ENCODE data around the gene NUP50.

Gene NUP50

DNA sequence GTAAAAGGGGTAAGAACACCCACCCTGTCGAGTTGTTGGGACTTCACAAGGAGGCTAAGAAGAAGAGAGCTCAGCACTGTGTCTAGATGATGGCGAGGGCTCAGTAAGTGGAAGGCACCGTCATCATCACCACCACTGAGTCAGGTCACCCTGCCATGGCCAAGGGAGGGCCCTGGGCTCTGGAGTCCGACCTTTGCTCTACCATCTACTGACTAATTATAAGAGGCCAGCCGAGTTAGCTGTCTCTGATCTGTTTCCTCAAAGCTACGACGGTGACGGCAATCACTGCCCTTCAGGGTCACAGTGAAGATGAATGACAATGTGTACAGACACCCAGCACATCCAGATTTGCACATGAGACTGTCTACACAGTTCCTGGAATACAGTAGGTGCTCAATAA is 47.7 kb downstream of the NUP50 start:
- H3K9ac ChIP-seq, result no peak overlapping the region
- peaks cover 30 to 70% (median 42%) of the 10 kb centered on the region in 10 experiments for H3K4me1 ChIP-seq
- H3K9me3 ChIP-seq (replicated peaks in 1 of 11), result no peaks in the 10 kb centered on the region
- H3K27me3 ChIP-seq, result no peaks in the 10 kb centered on the region
- H3K4me3 ChIP-seq, result no peak overlapping the region
- peaks cover 34 to 100% (median 87%) of the 10 kb centered on the region in 11 experiments; a peak in 20 of 22 replicates for H4K20me1 ChIP-seq
- no peak for TF ChIP-seq Cebpa-rat (IDR thresholded peaks at IDR 0.05)
- H3K27ac ChIP-seq, result peak overlapping the region in 4 of 11 experiments; percentile 8 to 86 (median 82); a peak in 4 of 22 replicates
- no peak overlapping the region for H3K4me2 ChIP-seq
- H3K36me3 ChIP-seq, result peaks cover 31 to 74% (median 63%) of the 10 kb centered on the region in 11 experiments

DNA sequence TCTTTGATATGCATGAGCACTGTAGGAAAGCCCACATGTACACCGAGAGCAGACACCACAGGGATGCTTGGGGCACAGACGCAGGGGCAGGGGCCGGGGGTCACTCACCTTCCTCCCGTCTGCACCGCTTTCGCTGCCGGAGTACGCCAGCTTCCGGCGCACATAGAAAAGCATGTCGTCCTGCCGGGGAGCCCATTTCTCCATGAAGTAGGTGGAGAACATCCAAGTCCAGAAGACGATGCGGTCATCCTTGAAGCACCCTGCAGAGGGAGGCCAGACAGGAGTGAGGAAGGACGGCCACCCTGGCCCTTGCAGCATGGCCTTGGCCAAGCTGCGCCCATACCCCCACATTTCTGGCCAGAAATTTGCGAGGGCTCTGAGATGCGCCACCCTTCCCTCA is 48.1 kb downstream of the NUP50 start:
- H3K4me1 ChIP-seq, result peaks cover 34 to 73% (median 46%) of the 10 kb centered on the region in 10 experiments
- H3K9ac ChIP-seq, result peak overlapping the region in 3 of 11 experiments; percentile 14 to 76 (median 68); a peak in 4 of 22 replicates
- H3K27me3 ChIP-seq, result no peaks in the 10 kb centered on the region
- H4K20me1 ChIP-seq, result peaks cover 36 to 100% (median 87%) of the 10 kb centered on the region in 11 experiments; a peak in 20 of 22 replicates
- H3K4me3 ChIP-seq, result no peak overlapping the region
- no peak for TF ChIP-seq Cebpa-rat (IDR thresholded peaks at IDR 0.05)
- H3K4me2 ChIP-seq, result peak overlapping the region in 5 of 11 experiments; percentile 94 to 99 (median 94); a peak in 8 of 22 replicates
- H3K27ac ChIP-seq, result peak overlapping the region in 8 of 11 experiments; percentile 62 to 86 (median 76); a peak in 13 of 22 replicates
- H3K9me3 ChIP-seq (replicated peaks in 1 of 11), result no peaks in the 10 kb centered on the region
- H3K36me3 ChIP-seq, result peaks cover 31 to 73% (median 59%) of the 10 kb centered on the region in 11 experiments

DNA sequence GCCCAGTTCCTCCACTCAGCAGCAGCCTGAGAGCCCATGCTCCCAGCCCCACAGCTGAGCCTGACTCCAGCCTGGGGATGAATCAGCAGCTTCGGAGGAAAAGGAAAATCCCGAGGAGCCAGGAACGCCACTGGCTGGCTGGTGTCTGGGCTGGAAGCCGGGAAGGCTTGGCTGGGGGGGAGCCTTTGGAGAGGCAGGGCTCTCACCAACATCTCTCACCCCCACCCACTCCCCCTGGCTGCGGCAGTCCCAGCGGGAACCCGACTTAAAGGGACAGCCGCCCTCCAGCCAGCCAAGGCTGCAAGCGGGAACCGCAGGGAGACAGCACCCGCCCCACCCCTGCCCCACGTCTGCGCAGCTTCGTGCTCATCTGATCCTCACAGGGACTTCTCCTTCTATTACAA is 48.6 kb downstream of the NUP50 start:
- peak overlapping the region in 8 of 11 experiments; percentile 62 to 86 (median 76); a peak in 16 of 22 replicates for H3K27ac ChIP-seq
- no peaks in the 10 kb centered on the region for H3K9me3 ChIP-seq (replicated peaks in 1 of 11)
- H3K4me1 ChIP-seq, result peaks cover 36 to 74% (median 49%) of the 10 kb centered on the region in 10 experiments
- H3K36me3 ChIP-seq, result peaks cover 28 to 69% (median 55%) of the 10 kb centered on the region in 11 experiments
- H3K4me2 ChIP-seq, result peak overlapping the region in 5 of 11 experiments; percentile 94 to 99 (median 94); a peak in 10 of 22 replicates
- no peak overlapping the region; a peak in 1 of 20 replicates for H3K4me3 ChIP-seq
- H3K27me3 ChIP-seq, result no peaks in the 10 kb centered on the region
- TF ChIP-seq Cebpa-rat (IDR thresholded peaks at IDR 0.05), result no peak
- H4K20me1 ChIP-seq, result peaks cover 39 to 100% (median 87%) of the 10 kb centered on the region in 11 experiments; a peak in 20 of 22 replicates
- H3K9ac ChIP-seq, result peak overlapping the region in 5 of 11 experiments; percentile 14 to 76 (median 58); a peak in 6 of 22 replicates

DNA sequence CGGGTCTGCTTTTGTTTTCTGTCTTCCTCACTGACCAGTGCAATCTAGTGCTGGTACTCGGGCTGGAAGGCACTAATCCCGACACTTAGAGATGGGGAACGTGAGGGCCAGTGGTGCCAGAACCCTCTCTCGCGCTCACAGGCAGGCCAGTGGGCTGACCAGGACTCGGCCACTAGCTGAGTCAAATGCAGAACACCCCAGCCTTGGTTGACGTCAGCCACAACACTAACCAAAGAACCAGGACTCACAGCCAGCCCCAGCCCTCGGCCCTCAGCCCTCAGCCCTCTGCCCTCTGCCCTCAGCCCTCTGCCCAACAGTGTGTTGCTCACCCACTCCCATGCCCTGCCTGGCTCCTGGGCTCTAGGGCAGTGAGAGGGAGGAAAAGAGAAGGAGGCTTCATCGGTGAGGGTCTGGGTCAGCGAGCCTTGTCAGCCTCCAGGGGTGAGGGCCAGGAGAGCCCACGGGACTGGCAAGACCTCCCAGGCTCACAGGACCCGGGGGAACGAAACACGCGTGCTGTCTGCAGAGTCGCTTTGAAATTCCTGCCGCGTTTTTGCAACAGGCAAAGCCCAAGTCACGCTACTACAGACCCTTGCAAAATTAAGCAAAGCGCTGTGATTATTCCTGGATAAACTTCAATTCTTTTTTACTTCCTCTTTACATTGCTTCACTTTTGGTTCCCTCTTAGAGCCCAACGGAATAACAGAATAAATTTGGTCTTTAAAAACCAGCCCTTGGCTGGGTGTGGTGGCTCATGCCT is 49.4 kb downstream of the NUP50 start:
- H3K36me3 ChIP-seq, result peaks cover 21 to 66% (median 46%) of the 10 kb centered on the region in 11 experiments
- H4K20me1 ChIP-seq, result peaks cover 39 to 100% (median 87%) of the 10 kb centered on the region in 11 experiments; a peak in 21 of 22 replicates
- peak in 5 of 11 experiments; percentile 12 to 57 (median 55); a peak in 8 of 22 replicates for TF ChIP-seq Cebpa-rat (IDR thresholded peaks at IDR 0.05)
- peak overlapping the region in 4 of 10 experiments; percentile 29 to 42 (median 35); a peak in 6 of 20 replicates for H3K4me3 ChIP-seq
- H3K4me1 ChIP-seq, result peaks cover 36 to 81% (median 49%) of the 10 kb centered on the region in 10 experiments
- no peaks in the 10 kb centered on the region for H3K27me3 ChIP-seq
- H3K4me2 ChIP-seq, result peak overlapping the region; percentile 53 to 99 (median 80)
- peak overlapping the region; percentile 46 to 86 (median 73); a peak in 21 of 22 replicates for H3K27ac ChIP-seq
- peak overlapping the region in 10 of 11 experiments; percentile 22 to 76 (median 58); a peak in 18 of 22 replicates for H3K9ac ChIP-seq
- H3K9me3 ChIP-seq (replicated peaks in 1 of 11), result no peaks in the 10 kb centered on the region

DNA sequence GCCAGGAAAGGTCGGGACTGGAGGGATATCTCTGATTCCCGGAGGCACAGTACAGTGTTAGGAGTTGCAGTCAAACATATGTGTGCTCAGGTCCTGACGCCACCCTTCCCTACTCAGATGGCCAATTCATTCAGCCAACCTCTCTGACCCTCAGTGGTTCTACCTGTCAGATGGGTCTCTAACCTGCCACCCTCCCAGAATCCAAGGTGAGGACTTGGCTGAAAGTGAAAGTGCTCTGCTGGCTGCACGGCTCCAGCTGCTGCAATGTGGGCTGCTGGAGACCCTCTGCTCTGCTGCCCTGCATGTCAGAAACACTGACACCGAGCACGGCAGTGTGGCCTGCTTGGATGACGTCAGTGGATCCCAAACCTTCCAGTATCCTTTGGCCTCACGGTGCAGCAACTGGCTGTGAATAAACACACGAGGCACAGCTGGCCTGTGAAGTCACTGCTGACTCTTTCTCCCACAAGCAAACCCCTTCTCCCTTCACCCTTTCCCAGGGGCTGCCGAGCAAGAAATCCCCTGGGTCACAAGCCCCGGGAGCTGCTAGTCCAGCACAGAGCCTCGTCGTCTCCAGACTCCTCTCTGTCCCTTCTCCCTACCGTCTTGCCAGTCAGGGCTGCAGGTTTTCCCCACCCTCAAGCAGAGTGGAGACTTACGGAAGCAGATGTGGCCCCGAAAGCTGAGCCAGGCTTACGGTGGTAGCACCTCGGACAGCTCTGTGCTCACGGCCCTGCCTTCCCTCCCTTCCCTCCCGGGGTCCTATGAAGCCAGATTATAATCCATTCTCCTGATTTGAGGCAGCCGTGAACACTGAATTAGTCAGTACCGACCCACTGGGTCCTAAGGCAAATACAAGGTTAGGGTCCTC is 52.6 kb downstream of the NUP50 start:
- peak overlapping the region; percentile 4 to 55 (median 9); a peak in 10 of 22 replicates for H3K4me2 ChIP-seq
- no peaks in the 10 kb centered on the region for H3K9me3 ChIP-seq (replicated peaks in 1 of 11)
- H3K4me3 ChIP-seq, result no peak overlapping the region
- peak overlapping the region in 5 of 11 experiments; percentile 1 to 28 (median 11); a peak in 5 of 22 replicates for H3K27ac ChIP-seq
- no peaks in the 10 kb centered on the region for H3K27me3 ChIP-seq
- peaks cover 6 to 41% (median 16%) of the 10 kb centered on the region in 11 experiments for H3K36me3 ChIP-seq
- peaks cover 51 to 87% (median 65%) of the 10 kb centered on the region in 10 experiments for H3K4me1 ChIP-seq
- no peak for TF ChIP-seq Cebpa-rat (IDR thresholded peaks at IDR 0.05)
- H4K20me1 ChIP-seq, result peaks cover 35 to 100% (median 95%) of the 10 kb centered on the region in 11 experiments; a peak in 21 of 22 replicates
- peak overlapping the region in 1 of 11 experiments; percentile 38; a peak in 1 of 22 replicates for H3K9ac ChIP-seq

DNA sequence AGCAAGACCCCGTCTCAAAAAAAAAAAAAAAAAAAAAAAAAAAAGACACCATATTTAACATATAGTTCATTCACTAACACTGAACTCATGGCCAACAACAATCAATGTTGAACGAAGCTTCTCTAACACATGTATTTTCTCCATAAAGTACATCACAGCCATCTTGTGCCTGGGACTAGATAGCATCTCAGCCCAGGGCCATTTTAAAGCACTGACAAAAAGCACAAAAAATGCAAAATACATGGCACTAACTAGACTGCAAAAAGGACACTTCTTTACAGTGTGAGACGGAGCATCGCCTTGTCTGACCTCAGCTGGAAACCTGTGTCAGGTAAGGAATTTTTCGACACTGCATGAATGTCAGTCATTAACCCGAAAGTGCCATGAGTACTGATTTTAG is 53.6 kb downstream of the NUP50 start:
- no peak for TF ChIP-seq Cebpa-rat (IDR thresholded peaks at IDR 0.05)
- Histone ChIP-seq H3K4me2 (0 out of 22 replicates have a peak overlapping the region, but pooled peaks of 1 of the 11 experiments have one; percentile 9), H3K9ac (no peak overlapping the region), H3K36me3 (peaks cover 0 to 33% (median 7%) of the 10 kb centered on the region in 11 experiments; a peak in 15 of 22 replicates), H4K20me1 (peaks cover 35 to 100% (median 94%) of the 10 kb centered on the region in 11 experiments; a peak in 21 of 22 replicates), H3K27me3 (no peaks in the 10 kb centered on the region), H3K4me3 (no peak overlapping the region), H3K4me1 (peaks cover 61 to 87% (median 72%) of the 10 kb centered on the region in 10 experiments), H3K27ac (no peak overlapping the region), H3K9me3 (replicated peaks in 1 of 11) (no peaks in the 10 kb centered on the region)

DNA sequence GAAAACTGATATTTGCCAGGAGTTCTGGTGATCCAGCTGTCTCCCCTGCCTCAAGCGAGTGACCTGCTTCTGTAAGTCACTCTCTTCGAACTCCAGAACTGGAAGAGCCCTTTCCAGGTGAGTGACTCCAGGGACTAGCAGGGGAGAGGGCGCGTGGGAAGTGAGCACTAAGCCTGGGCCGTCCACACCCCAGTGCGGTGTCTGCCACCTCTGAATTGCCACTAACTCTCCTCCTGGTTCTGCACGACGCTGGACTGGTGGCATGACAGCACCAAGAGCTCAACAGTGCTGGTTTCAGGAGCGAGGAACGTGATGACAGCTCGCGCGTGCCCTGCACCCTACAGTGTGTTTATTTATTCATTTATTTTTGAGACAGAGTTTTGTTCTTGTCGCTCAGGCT is 54.1 kb downstream of the NUP50 start:
- Histone ChIP-seq H3K36me3 (peaks cover 0 to 33% (median 7%) of the 10 kb centered on the region in 11 experiments; a peak in 11 of 22 replicates), H3K4me3 (no peak overlapping the region), H3K4me2 (no peak overlapping the region), H4K20me1 (peaks cover 37 to 100% (median 90%) of the 10 kb centered on the region in 11 experiments; a peak in 21 of 22 replicates), H3K27me3 (no peaks in the 10 kb centered on the region), H3K9me3 (replicated peaks in 1 of 11) (no peaks in the 10 kb centered on the region), H3K4me1 (peaks cover 65 to 87% (median 74%) of the 10 kb centered on the region in 10 experiments), H3K9ac (no peak overlapping the region), H3K27ac (no peak overlapping the region)
- no peak for TF ChIP-seq Cebpa-rat (IDR thresholded peaks at IDR 0.05)

DNA sequence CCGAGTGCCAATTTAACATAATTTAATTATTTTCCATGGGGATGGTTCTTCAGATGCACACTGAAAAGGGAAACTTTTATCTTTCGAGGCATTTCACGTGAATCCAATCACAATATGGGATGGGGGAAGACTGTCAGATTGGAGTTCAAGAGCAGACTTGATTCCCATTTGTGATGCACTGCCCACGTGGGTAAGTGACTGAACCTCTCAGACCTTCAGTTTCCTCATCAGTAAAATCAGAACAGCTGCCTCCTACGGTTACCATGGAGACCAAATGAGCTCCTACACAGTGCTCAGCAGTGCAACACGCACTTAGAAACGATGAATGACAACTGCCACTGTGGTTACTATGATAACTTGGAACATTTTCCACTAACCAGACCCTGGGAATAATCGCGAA is 55.3 kb downstream of the NUP50 start:
- peak overlapping the region in 8 of 11 experiments; percentile 9 to 57 (median 26); a peak in 11 of 22 replicates for H3K4me2 ChIP-seq
- no peak for TF ChIP-seq Cebpa-rat (IDR thresholded peaks at IDR 0.05)
- peaks cover 65 to 87% (median 73%) of the 10 kb centered on the region in 10 experiments for H3K4me1 ChIP-seq
- H3K27ac ChIP-seq, result no peak overlapping the region; a peak in 1 of 22 replicates
- H3K4me3 ChIP-seq, result no peak overlapping the region
- H3K9ac ChIP-seq, result no peak overlapping the region
- H3K9me3 ChIP-seq (replicated peaks in 1 of 11), result no peaks in the 10 kb centered on the region
- H3K36me3 ChIP-seq, result peaks cover 0 to 33% (median 7%) of the 10 kb centered on the region in 11 experiments; a peak in 11 of 22 replicates
- peaks cover 46 to 100% (median 88%) of the 10 kb centered on the region in 11 experiments; a peak in 21 of 22 replicates for H4K20me1 ChIP-seq
- H3K27me3 ChIP-seq, result no peaks in the 10 kb centered on the region

Measured in BLaER1 treated with 17β-estradiol and CSF1 and Interleukin-3, amounts not matched to agents 10 nM and 100 nM (cell line).